GM21529 (cell line): ENCODE measurements around the gene CCDC13.

Experiments used
- ATAC-seq: cut with Tn5 transposase; IDR thresholded peaks from one replicate; pipeline ENCODE4 v1.9.1; 2021; ENCODE audit not compliant: unreplicated experiment

The CCDC13 gene

DNA sequence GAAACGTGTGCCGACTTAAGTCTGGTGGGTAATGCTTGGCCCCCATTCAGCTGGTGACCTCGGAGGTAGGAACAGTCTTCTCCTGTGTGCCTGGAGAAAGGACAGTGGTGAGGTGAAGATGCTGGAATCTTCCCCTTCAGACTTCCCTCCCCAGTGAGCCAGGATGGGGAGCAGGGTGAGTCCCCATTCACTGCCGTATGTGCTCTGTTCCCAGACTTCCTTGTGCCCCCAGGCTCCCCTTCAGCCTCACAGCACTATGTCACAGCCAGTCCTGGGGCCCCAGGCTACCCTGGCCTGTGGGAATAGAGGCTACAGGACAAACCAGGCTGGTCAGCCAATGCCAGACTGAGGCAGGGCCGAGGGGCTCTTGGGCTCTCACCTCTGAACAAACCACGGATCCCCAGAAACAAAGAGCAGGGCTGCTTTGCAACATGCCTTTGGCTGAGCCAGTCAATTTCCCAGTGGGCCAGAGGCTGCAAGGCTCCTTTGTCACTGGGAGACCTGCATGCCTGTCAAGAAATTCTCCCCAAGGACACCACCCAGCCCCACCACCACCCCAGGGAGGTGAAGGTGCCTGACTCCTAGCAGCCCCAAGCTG is 38.7 kb downstream of the CCDC13 start:
- no peak for ATAC-seq

DNA sequence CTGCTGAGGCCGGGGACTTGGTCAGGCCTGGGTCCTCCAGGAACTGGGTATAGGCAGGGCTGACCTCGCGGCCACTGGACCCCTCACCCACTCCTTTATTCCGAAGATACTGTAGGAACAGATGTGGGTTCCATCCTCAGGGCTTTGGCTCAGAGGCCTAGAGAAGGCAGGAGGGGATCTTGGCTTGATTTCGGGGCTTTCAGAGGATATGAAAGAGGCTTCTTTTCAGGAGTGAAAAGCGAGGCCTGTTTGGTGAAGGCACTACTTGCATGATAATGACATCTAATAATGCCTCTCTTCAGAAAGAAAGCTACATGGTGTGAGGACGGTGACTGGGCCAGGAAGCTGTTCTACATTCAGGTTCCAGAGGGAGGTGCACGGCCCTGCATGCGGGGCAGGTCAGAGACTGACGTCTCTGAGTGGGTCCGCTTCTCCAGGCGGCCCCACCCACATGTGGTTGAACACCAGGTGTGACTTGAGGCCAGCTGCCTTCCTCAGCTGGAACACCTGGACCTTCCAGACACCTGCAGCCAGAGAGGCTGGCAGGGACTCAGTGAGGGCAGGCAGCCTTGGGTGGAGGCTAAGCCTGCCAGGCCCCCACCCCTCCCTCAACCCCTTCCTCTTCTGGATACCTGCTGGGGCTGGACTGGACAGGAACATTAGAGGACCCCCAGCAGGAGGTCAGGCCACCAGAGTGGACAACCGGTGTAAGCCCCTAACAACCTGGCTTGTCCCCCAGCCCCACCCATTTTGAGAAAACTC is 39.4 kb downstream of the CCDC13 start:
- no peak for ATAC-seq

DNA sequence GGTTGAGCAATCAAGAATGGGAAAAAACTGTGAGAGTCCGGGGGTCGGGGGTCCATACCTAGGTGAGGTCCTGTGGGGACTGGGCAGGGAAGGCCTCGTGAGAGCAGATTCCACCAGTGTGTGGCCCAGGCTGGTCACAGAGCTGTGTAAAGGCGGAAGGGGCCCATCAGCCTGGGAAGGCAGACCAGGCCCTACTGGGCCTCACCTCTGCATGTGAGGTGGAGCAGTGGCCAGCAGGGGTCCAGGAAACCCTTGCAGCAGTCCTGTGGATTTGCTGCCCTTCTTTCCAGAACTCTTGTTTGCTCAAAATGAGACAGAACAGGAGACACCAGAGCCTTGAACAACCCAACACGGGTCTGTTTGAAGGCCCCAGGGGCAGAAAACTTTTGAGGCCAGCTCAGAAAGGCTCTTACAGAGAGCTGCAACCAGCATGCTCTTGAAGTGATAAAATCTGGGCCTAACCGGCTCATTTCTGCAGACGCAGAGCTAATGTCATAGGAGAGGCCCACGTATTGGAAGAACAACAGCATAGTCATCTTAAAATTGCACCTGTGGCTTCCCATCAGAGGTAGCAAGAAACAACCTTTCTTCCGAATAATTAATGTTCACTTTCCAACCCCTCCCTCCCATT is 40.1 kb downstream of the CCDC13 start:
- ATAC-seq, result no peak

DNA sequence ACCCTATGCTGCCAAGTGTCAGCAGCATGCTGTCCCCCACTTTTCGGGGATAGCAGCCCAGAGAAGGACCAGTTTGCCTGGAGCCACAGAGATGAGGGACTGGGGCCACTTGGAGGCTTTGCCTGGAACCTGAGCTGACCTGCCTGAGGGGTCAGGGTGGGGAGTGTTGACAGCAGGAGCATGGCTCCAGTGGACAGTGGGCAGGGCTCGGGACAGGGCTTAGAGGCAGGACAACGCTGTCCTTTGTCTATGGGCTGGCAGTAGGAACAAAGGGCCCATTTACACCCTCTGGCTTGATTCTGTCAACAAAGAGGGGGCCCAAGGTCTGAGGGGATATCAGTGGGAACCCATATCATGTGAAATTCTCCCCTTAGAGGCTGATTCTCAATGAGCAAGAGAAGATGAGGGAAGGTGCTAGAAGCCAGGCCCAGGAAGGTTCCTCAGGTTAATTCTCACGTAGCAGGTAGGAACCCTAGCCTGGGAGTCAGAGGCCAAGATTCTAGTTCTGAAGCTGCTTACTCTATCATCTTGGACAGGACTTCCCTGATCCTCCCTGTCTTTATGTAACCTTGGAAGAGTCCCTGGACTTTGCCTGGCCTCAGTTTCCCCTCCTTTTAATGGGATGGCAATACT is 40.7 kb downstream of the CCDC13 start:
- no peak for ATAC-seq

DNA sequence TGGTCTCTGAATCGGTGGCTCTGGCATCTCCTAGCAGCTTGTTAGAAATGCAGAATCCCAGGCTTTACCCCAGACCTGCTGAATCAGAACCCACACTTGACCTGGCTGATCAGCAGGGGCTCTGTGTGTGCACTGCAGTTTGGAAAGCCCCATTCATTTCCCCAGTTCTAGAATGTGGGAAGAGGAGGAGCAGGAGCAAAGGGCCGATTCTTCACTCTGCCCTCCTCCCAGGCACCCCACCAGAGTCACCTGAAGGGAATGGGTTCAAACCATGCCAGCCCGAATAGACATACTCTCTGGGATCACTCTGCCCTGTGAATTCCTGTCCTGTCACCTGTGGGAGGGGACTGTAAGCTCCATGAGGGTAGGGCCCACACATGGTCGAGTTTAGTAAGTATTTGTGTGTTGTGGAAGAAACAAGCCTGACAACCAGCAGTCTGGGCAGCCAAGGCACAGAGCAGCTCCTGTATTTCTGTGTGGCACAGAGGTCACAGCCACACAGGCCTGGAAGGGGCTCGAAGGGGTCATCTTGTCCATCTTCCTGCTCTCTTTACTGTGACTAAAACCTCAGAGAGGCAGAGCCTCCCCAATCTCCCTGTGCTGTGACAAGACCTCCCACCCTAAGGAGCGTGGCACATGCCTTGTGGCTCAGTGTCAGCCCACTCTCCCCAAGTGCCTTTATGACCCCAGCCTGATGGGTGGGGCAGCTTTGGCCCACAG is 41.4 kb downstream of the CCDC13 start:
- no peak for ATAC-seq

DNA sequence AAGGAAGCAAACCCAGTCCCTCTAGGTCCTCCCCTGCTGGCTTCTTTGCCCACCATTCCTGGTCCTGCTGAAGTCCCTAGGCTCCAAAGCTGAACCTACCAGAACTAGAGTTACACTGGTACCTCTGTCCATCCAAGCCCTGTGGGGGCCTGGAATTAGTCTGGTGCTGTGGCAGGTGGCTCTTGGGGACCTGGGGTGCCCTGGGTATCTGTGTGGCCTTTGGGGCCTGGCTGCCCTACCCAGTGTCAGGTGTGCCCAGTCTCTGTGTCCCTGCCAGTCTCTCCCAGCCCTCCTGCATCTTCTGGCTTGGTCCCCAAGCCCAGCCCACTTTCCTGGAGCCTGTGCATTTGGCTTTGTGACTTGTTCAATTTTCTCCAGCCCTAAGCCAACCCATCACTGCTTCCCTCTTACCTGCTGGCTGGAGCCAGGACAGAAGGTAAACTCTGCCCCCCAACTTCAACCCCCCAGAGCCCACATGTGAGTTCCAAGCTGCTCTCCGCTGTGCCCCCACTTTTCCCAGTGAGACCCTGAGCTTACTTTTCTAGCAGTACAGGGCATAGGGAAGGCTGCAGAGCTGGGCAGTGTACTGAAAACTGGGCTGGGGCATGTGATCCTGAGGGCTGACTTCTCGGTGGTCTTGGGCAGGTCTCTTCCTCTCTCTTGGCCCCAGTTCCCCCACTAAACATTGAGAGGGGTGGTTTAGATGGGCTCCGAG is 42.2 kb downstream of the CCDC13 start:
- no peak for ATAC-seq

DNA sequence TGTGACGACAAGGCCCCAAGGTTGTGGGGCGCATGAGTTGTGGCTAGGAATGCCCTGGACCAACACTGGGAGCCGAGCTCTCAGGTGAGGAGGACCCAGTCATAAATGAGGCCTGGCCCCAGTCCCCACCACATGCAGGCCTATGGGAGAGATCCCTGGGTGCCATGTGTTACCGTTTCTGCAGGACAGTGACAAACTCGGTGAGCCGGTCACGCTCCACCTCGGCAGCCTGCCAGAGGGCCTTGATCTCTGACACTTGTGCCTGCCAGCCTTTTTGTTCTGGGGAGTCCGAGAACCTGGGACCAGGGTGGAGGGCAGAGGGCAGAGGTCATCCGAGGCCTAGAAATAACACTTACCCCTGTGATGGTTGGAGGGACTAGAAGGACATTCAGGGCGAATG is 42.8 kb downstream of the CCDC13 start:
- no peak for ATAC-seq

DNA sequence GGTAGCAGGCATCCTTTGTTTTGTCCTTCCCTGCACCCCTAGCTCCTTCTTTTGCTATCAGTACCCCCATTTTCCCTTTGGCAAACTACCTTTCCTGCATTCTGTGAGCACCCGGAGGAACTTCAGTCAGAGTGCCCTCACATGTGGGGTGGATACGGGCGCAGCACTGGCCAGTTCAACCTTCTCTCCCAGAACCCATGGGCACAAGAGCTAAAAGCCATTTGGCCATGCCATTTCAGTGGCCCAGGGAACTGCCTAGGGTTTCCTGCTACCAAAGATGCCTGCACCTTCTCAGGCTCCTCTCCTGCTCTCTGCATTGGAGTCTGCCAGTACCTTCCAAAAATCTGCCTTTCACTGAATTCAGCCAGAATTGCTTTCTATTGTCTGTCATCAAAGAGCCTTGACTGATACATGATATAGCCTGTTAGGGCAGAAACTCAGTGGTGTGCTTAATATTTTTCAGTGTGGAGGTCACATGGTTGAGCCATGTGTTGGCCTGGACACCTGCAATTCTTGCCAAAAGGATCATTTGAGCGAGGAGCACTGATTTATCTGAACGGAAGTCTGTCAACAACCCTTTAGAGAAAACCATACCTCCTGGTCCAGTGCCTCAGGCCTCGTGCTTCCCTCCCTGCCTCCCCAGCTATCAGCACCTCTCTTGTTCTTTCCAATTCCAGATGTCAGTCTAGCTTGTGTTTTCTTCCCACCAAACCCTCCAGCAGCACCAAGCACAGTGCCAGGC is 43.5 kb downstream of the CCDC13 start:
- ATAC-seq, result no peak

DNA sequence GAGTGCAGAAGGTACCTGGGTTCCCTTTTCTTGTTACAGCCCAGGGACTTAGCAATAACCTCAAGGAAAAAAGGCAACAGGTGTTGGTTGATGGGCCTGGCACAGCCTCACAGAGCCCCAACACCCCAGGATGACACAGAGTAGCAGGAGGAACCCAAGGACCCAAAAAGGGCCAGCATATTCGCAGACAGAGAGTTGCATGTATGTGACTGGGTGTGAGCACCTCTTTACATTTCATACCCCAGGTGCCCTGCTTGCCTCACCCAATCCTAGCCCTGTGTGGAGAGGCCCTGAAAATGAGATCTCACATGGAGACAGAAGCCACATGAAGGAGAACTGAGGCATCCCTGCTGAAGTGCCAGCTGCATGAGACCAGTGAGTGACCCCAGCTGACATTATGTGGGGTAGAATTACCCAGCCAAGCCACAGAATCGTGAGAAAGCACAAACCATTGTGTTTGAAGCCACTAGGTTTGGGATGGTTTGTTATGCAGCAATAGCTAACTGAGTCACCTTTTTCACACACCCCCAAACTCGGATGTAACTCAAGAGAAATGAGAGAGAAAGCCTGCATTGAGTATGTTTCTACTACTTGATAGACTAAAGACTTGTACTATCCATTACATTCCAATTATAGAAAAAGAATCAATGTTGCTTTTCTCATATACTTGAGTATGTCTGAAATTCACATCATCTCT is 44.2 kb downstream of the CCDC13 start:
- no peak for ATAC-seq

DNA sequence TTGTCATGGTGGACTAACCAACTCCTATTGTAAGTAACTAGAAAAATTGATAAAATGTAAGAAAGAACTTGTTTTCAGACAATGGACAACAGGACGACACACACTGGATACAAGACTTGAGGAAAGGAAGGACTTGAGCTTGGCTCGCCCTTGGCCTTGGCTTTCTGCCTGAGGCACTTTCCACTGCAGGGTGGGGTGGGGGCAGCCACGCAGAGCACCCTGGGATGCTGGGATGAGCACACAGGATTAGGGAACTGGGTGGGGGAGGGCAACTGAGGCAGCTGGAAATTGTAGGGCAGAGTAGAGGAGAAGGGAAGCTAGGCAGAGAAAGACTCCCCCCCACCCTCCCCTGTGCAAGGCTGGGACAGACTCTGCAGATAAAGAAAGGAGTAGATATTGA is 45.0 kb downstream of the CCDC13 start:
- no peak for ATAC-seq

DNA sequence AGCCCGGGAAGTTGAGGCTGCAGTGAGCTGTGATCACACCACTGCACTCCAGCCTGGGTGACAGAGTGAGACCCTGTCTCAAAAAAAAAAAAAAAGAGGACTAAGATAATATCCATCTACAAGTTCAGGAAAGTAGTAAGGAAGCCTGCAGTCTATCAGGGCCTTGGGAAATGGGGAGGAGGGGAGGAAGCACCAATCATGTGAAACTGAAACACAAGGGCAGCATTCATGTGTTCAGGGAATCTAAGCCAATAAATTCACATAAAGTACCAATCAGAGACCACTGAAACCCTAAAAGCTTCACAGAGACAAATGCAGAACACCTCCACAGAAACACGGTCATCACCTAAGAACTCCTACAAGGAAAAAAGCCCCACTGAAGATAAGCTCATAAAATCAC is 47.6 kb downstream of the CCDC13 start:
- ATAC-seq, result no peak

DNA sequence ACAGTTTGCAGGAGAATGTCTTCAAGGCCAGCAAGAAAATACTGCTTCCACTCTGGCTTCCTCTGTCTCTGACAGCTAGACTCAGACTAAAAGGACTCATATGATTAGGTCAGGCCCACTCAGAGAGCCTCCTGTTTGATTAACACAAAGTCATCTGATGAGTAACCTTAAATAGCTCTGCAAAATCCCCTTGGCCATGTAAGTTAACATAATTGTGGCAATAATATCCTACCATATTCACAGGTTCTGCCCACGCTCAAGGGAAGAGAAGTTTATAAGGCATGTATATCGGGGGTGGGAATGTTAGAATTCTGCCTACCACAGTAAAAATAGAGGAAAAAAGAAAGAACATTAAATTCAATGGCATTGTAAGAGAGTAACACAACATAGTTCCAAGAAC is 49.8 kb downstream of the CCDC13 start:
- ATAC-seq, result no peak
